Brain microvascular endothelial cell (primary cell): ENCODE data around the gene TRAPPC12.

Experiments used
- DNase-seq: peaks from one replicate; pipeline ENCODE4 v3.0.0-alpha.2; 2020
- H3K27ac ChIP-seq: fragments of 250-450 bp; sonication (Bioruptor Pico); 2 replicates; pipeline ENCODE4 v1.5.1; 2020; ENCODE audit warnings: mild to moderate bottlenecking, moderate library complexity
- H3K27me3 ChIP-seq: fragments of 250-450 bp; sonication (Bioruptor Pico); replicated peaks from 2 replicates; pipeline ENCODE4 v1.5.1; 2020; ENCODE audit warnings: mild to moderate bottlenecking
- H3K36me3 ChIP-seq: fragments of 250-450 bp; sonication (Bioruptor Pico); replicated peaks from 2 replicates; pipeline ENCODE4 v1.5.1; 2020; ENCODE audit warnings: mild to moderate bottlenecking
- H3K4me3 ChIP-seq: 2 replicates; pipeline ENCODE4 v1.5.1; 2011; ENCODE audit warnings: low read depth, mild to moderate bottlenecking, control low read depth, low read length, moderate library complexity
- CTCF ChIP-seq: IDR thresholded peaks from 2 replicates; pipeline ENCODE4 v1.5.1; 2011; ENCODE audit warnings: low read depth, mild to moderate bottlenecking, moderate library complexity, low read length, control low read depth, inconsistent platforms; ENCODE audit errors: missing control alignments
- in situ Hi-C: cut with HindIII; loops from 2 replicates; pipeline ENCODE4 v1.10.0; 2017; ENCODE audit warnings: low sequenced_read_pairs, low pct_ligation_motif_present

The TRAPPC12 gene

GRCh38 chr2:3387644-3388411 lies 8.3 kb downstream of the TRAPPC12 start:
- Histone ChIP-seq H3K27me3 (no peaks in the 10 kb centered on the region), H3K36me3 (peaks cover 37% of the 10 kb centered on the region), H3K4me3 (no peak overlapping the region), H3K27ac (no peak overlapping the region)
- in situ Hi-C loops, result no loop called here
- DNase-seq, result no peak
- no peak for TF ChIP-seq CTCF

- Histone ChIP-seq H3K36me3 (peaks cover 37% of the 10 kb centered on the region), H3K27me3 (no peaks in the 10 kb centered on the region), H3K4me3 (no peak overlapping the region), H3K27ac (no peak overlapping the region)
- DNase-seq, result no peak
- TF ChIP-seq CTCF, result no peak
- in situ Hi-C loops, result no loop called here
Measured at GRCh38 chr2:3388412-3388738, 8.9 kb downstream of the TRAPPC12 start.

- TF ChIP-seq CTCF, result no peak
- H3K4me3 ChIP-seq, result no peak overlapping the region
- DNase-seq, result no peak
- peaks cover 42% of the 10 kb centered on the region for H3K36me3 ChIP-seq
- in situ Hi-C loops, result no loop called here
- no peak overlapping the region for H3K27ac ChIP-seq
- no peaks in the 10 kb centered on the region for H3K27me3 ChIP-seq
Measured at GRCh38 chr2:3389193-3389592, 9.7 kb downstream of the TRAPPC12 start.

- peaks cover 43% of the 10 kb centered on the region for H3K36me3 ChIP-seq
- DNase-seq, result no peak
- no peak for TF ChIP-seq CTCF
- in situ Hi-C loops, result no loop called here
- no peaks in the 10 kb centered on the region for H3K27me3 ChIP-seq
- H3K4me3 ChIP-seq, result no peak overlapping the region
- no peak overlapping the region for H3K27ac ChIP-seq
Measured at GRCh38 chr2:3390041-3390440, 10.5 kb downstream of the TRAPPC12 start.

- no peak overlapping the region for H3K4me3 ChIP-seq
- H3K27me3 ChIP-seq, result no peaks in the 10 kb centered on the region
- peaks cover 46% of the 10 kb centered on the region for H3K36me3 ChIP-seq
- DNase-seq, result no peak
- TF ChIP-seq CTCF, result no peak
- in situ Hi-C loops, result no loop called here
- no peak overlapping the region for H3K27ac ChIP-seq
Measured at GRCh38 chr2:3392216-3392615, 12.7 kb downstream of the TRAPPC12 start.

- in situ Hi-C loops, result no loop called here
- Histone ChIP-seq H3K27me3 (no peaks in the 10 kb centered on the region), H3K27ac (no peak overlapping the region), H3K36me3 (peaks cover 20% of the 10 kb centered on the region), H3K4me3 (no peak overlapping the region)
- no peak for TF ChIP-seq CTCF
- no peak for DNase-seq
Measured at GRCh38 chr2:3396920-3397559, 17.5 kb downstream of the TRAPPC12 start.
